Right lobe of liver (tissue), 4 donors: Measurements from ENCODE around the gene NRSN2.

Experiments used
- CTCF ChIP-seq, 4 donors: fragments of 200-600 bp in 3 of 4; fragments of 450-650 bp in 1 of 4; IDR thresholded peaks; one replicate each; pipeline versions ENCODE4 v1.5.1 to v1.8.0; 2016 to 2022; ENCODE audit warnings: antibody characterized with exemption in 4 of 4, mild to moderate bottlenecking in 2 of 4
- POLR2A ChIP-seq: fragments of 450-650 bp; IDR thresholded peaks from one replicate; pipeline ENCODE4 v1.6.1; 2017; ENCODE audit warnings: antibody characterized with exemption, mild to moderate bottlenecking
- donor health status: DM: no; HTN: no; CAD: no.
- donor health status: DM: no; HTN: no; CAD: no.
- donor health status: DM: no; HTN: yes; CAD: no.

GRCh38 chr20:401682-402495, 55.0 kb downstream of the NRSN2 start:
- TF ChIP-seq CTCF (IDR thresholded peaks at IDR 0.05): no peak
- peak; percentile 78 for TF ChIP-seq POLR2A
